CD4-positive, alpha-beta T cell treated with Interleukin-2 at 100 ng/mL for 4 hours (primary cell): ENCODE data around the gene MLLT3.

Experiments
- DNase-seq: peaks from one replicate; pipeline ENCODE4 v3.0.0-alpha.2; 2020; ENCODE audit warnings: low spot score

Gene MLLT3

DNA sequence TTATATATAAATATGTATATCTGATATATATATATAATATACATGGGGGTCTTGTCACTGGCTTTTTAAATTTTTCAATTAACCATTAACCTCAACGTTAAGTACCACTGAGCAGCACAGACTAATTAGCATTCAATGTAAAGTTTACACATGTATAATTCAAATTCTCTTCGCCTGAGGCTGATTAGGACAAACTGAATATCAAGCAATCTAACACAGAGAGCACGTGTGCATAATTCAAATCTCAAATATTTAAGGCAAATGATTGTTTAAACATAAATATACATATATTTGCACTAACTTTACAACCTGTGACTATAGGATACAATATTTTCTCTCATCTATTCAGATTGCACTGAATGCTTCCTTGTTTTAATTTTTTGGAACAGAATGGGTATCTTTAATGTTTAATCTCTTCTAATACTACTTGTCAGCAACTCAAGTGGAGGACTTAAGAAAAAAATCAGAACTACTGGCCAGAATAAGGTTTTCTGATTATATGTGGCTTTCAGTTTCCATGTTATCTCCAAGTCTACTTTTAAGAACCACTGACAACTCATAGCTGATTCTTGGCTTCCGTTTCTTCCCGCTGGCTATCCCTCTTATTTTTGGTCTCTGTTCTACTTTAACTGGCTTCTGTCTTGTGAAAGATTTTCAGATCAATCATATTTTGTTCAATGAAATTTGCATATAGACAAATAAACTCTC lies 204.8 kb downstream of the MLLT3 start:
- no peak for DNase-seq

DNA sequence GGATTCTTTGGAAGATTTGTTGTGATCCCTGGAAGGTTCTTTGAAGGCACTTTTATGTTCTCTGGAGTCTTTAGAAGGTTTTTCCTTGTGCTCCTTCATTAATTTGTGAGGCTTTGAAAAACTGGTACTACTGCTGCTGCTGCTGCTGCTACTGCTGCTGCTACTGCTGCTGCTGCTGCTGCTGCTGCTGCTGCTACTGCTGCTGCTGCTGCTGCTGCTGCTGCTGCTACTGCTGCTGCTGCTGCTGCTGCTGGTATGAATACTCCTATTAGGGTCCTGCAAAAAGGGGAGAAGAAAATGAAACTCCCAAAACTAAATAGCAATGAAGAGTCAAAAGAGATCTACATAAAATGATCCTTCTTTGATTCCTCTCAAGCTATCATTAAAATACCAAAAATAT lies 208.1 kb downstream of the MLLT3 start:
- no peak for DNase-seq

DNA sequence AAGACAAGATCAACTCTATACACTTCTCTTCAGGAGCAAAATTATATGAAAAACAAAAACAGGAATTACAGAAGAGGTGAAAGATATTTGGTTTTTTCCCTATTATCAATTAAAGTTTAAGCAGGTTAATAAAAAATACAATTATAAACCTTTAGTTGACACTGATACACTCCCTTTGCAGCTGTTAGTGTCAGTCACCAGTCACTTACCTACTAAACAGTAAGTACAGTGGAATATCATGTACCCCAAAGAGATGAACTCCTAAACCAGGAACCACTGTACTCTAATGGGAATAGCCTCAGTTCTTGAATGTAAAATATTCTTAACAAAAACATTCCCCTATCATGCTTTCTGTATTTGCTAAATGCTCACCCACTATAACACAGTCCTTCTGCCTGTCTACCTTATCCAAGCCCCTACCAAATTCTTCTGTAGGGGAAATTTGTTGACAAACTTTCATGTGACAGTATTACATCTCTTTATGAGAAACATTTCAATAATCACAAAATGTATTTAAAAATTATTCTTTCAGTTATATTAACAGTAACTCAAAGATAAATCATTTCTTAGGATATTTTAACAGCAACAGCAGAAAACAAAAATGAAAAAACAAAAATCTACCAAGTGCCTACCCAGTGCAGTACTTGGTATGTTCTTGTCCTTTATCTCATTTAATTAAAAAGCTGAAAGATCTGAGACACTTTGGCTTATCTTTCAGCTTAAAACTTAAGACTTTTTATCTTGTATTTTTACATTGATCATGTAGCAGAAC lies 212.8 kb downstream of the MLLT3 start:
- no peak for DNase-seq

DNA sequence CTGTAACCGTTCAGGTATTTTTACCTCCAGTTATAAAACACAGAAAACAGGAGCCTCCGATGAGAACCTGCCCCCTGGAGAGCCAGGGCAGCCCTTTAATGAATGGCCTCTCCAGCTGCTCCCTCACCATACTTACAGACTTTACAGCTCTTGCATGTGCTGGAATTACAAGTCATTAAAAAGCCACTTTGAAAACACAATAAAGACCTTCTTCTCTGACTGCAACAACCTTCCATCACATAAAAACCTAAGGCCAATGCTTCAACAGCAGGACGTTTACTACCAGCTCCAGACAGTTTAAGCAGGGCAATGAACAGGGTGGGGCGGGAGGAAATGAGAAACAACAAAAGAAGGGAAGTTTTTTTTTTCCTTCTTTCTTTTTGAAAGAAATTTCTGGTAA lies 213.8 kb downstream of the MLLT3 start:
- DNase-seq, result no peak

DNA sequence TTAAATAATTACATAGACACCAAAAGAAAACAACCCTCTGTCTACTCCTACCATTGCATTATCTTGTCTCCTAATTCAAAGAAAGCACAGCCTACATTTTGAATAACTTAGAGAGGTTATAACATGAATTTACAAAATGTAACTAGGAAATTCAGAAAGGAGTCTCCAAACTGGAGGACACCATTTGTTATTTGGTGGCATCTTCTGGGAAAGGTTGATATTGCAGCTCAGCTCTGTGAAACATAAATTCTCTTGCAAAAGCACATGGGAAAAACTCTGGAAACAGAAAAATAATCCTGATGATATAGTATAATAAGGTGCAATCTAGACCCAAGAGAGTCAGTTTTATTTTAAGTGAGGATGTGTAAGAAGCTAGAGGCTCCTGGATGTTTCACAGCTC lies 215.3 kb downstream of the MLLT3 start:
- no peak for DNase-seq

DNA sequence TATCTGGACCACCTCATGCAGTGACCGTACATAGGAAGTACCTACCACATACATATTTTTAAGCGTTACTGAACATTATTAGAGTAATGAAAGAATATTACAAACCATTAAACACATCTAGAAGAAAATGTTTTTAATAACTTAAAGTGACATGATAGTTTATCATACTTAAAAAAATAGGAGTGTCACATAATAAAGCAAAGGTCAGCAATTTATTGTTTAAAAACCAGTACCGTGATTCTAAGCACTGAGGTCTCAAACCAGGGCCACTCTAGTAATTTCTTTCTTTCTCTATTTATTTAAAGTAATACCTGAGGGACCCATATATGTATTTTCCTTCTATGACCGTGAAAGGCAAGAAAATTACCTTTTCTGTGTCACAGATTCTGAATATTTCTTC lies 216.0 kb downstream of the MLLT3 start:
- no peak for DNase-seq

DNA sequence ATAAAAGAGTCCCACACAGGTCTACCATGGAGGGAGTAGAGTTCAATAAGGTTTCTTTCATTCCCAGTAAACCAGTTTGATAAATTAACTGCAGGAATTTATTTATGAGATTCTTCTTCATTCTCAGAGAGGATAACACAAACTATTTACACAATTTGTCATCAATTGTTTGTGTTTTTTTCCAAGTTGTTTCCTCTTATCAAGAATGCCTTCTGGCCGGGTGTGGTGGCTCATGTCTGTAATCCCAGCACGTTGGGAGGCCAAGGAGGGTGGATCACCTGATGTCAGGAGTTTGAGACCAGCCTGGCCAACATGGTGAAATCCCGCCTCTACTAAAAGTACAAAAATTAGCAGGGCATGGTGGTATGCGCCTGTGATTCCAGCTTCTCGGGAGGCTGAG lies 216.7 kb downstream of the MLLT3 start:
- DNase-seq, result no peak

DNA sequence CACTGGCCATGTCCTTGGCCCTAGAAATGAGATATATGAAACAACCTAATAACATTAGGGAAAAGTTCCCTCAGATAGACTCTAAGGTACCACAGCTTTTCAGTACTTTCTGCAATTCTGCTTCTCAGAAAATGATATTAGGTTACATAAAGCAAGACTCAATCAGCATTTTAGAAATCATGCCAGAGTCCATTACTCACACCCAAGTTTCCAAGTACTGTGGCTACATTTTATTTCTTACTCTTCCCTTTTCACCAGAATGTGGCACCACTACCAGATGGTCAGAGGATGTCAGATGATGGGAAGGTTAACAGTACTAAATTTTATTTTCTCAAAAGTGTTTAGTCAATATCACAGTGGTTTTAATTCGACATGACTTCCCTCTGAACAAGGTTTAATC lies 217.2 kb downstream of the MLLT3 start:
- no peak for DNase-seq

DNA sequence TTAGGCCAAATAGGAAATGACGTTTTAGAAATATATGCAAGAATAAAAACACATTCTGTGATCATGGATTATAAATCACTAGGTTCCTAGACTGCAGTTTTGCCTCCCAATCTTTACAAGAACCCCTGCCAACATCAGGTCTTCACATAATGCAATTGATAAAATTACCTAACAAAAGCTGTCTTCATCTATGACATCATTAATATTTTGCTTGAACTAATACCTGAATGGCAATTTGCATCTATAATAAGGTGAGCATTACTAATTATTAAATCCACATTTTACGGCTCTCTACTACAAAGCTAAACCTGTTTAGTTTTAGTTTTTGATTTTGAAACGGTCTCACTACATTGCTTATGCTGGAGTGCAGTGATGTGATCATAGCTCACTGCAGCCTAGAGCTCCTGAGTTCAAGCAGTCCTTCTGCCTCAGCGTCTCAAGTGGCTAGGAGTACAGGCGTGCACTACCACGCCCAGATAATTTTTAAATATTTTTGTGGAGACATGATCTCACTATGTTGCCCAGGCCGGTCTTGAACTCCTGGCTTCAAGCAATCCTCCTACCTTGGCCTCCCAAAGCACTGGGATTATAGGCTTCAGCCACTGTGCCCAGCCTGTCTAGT lies 218.0 kb downstream of the MLLT3 start:
- DNase-seq, result no peak

DNA sequence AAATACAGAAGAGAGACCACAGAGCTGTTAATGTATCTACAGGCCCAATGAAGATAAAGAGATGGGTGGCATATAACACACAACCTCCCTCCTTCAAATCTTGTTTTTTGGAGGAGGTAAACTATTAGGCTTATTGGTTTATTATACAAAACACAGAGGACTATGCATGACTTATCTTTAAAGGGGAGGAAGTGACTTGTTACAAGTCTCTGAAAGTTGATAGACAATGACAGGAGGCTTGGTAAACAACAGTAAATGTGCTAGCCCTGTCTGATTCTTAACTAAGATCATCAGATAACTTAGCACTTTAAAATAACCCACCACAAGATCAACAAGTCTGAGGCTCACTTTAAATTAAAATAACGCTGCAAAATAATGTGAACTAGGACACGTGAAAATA lies 219.0 kb downstream of the MLLT3 start:
- no peak for DNase-seq

DNA sequence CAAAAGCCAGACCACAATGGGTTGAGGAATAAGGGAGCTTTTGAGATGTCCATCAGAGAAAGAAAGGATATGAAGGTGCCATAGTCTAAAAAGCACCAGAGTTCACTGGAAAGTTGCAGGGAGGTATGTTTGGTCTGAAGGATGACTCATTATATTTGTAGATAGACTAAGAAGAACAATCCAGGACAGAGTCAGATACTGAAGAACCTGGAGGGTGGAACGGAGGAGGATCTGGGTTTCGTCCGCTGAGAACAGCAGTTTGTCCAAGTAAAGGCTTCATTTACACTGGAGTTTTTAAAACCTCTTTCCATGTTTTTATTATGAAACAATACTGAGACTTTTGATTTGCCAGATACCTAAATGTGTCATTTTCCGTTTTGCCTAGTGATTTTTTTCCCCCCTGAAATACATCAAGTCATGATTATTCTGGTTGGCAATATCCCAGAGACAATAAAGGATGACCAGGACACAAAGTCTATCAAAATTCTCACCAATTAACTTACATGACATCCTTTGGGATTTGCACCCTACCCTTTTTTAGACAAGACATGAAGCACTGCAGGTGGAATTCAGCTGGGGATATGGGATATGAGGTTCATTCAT lies 219.9 kb downstream of the MLLT3 start:
- no peak for DNase-seq

DNA sequence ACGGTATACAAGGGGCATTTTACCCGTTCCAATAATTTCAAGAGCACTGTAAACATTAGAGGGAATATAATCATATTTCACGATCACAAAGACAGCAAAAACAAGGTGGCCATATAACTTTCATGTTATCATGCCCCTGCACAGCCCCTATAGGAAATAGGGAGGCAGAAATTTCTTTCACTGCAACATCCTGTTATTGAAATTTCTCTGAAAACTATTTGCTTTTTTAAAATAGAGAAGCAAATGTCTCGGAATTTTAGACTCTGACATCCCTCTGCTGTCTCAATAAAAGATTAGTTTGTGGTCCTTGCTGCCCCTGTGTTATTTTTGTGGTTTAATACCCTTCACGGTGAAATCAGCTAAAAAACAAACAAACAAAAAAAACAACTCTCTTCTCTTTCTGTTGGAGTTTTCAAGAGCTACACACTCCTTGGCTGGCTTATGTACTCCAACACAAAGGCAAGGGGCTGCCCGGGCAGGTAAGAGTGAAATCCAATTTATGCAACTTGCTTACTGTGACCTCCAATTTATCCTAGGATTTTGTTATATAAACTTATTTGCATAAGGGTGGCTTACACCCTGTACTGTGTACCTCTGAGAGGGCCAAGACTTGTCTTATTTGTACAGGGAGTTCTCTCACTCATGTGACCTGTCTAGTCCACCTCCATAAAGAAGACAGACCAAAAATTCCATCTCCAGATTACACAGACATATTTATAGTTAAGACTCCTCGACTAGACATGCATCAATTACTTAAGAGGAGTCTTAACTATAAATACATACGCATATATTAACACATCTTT lies 223.6 kb downstream of the MLLT3 start:
- no peak for DNase-seq

DNA sequence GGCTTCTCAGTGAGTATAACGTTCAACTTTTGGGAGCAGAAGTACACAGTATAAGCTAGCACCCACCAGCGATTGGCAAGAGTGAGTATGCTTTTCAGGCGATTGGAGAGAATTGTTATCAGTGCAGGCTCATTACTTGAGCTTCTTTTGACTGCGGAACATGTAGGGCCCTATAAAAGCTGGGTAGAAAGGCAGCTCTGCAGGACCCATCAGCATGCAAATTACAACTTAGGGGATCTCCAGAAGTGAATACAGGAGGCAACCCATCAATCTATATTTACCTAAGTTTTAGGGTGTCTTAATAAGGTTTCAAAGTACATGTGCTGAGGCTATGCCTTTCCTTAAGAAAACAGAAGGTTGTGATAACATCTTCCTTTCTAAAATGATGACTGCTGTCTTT lies 225.0 kb downstream of the MLLT3 start:
- DNase-seq, result no peak

DNA sequence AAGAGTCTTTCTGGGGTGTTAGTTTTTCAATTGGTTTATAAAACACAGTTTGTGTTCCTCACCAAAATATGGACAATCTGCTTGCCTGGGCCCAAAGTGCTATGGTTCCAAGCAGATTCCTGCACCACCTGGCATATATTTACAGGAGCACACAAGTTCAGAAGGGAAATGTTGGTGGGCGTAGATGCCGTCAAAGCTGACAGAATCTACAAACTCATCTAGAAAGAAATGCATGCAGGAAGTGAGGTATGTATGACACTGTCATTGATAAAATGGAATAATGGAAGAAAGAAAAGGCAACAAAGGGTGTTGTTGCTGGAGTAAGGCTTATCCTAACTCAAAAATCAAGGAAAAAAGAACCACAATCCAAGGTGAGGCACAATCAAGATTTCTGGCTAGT lies 225.8 kb downstream of the MLLT3 start:
- no peak for DNase-seq

DNA sequence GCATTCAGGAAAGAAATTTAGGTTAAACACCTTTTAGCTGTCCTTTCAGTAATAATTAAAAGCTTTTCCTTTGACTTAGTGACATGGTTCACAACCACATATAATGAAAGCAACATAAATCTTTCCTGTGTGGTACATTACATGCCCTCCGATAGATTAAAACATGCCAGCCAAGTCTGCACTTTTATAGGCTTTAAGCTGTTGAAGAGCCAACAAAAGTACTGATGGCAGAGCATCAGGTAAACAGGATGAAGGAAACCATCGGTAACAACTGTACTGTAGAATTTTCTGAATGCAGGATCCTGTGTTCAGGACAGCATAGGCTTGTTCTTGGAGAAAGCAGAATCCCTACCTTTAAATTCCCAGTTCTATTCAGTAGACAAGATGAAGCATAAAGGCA lies 226.6 kb downstream of the MLLT3 start:
- DNase-seq, result no peak

DNA sequence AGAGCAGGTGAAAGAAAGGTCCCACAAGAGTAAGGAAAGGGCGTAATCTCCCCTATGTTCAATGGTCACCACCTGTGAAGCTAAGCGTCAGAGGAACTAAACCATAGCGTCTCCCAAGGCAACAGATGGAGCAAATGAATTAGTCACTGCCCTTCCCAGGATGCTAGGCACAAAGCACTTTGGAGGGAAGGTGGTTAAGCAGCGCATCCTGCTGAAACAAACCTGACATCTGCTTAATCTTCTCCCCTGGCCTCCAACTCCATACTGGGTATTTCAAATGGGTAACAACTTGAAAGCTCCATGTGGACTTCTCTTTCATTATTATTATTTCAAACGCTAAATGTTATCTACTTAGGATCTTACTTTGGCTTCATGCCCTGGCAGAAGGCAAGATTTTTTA lies 227.3 kb downstream of the MLLT3 start:
- no peak for DNase-seq

DNA sequence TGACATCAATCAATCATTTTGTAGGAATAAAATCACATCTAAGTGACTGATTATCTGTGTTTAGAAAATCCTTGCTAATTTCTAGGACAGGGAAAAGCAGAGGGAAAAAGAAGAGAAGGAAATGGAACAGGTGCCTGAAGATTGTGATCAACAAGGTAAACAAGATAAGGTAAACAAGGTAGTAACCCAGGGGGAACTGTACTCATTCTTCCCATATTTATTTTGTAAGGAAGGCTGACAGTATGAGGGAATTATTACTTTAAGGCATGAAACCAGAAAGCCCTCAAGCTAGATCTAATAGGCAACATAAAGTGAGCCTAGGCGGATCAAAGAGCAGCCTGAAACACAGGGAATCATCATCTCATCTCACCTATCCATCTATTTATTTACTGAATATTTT lies 231.1 kb downstream of the MLLT3 start:
- no peak for DNase-seq

DNA sequence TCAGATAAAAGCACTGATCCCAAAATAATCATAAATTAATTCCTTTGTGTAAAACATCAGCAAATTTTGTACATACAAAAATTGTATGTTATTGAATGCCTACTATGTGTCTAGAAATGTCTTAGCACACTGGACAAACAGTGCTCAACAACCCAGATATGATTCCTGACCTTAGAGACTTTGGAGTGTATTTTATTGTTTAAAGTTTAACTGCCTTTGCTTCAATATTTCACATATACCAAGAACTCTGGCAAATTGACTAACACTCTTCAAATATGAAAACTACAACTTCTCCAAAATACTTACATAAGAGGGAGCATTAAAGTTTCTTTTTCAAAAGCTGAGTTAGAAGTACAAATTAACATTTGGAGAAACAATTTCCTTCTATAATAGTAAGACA lies 231.9 kb downstream of the MLLT3 start:
- no peak for DNase-seq

DNA sequence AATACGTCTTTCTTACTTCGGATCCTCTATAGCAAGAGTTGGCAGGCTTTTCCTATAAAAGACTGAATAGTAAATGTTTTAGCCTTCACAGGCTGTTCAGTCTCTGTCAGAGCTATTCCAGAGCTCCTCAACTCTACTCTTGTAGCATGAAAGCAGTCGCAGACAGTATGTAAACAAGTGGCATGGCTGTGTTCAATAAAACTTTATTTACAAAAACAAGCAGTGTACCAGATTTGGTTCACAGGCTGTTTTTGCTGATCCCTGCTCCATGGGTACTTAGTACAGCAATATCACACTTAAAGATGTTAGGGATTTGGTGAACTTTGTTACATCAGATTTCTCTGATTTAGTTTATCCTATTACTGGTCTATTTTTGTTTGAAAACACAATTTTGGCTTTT lies 235.2 kb downstream of the MLLT3 start:
- no peak for DNase-seq

DNA sequence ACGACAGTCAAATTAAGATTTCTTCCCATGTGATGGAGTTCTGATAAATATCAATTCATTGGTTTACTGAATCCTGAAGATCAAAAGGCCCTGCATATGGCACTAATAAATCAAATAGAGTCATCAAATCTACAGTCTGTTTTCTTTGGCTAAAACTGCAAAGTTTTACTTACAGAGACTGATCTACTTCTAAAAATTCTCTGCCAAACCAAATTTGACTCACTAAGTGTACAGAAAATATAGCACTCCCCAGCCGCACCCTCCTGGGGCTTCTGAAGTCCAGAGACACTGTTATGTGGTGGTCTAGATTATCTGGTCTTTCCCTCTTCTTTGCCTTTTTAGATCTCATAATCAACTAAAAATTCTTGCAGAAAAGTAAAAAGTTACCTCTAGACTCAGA lies 237.7 kb downstream of the MLLT3 start:
- no peak for DNase-seq

DNA sequence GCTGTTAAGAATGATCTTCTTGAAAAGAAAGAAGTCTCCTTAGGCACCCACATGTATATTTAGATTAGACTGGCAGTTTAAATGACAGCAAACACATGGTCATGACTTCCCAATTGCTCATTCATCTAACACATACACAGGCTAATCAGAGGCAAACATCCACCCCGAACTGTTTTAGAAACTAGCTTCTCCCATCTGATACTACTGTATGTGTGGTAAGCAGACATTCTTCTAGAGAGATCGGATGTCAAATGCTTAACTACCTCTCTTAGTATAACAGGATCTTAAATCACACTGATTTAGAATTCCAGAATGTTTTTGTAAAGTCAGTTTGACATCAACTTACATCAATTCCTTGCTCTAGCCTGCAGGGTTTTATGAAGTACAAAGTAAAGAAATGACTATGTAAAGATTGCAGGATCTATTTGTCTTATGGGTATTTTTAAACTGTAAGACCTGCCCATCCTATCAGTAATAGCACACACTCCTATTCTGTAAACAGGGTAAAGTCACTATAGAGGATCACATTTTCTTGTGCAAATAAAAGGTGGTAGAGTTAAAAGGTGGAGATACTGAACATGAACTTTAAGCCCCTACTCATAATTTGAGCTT lies 239.7 kb downstream of the MLLT3 start:
- DNase-seq, result no peak

DNA sequence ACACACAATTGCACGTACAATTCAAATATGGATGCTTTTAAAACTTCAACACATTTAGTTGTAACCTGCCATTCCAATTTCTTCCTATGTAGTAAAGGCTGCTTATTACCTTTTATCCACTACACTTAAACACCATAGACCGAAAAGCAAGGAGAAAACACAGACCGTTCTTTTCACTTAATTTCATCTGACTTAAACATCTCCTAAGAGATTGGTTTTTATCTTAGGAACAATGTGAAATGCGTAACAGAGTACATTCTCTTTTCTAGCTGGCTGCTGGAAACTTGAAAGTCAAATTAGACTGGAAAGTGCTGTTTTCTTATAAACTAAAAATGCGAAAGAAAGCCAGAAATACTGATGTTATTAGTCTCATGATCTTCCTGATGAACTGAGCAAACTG lies 241.8 kb downstream of the MLLT3 start:
- DNase-seq, result no peak
